PFSK-1 (cell line): ENCODE results near the gene AKR1E2.

ENCODE experiments used
- FOXP2 ChIP-seq: optimal IDR thresholded peaks from 2 replicates; pipeline ENCODE3; 2011; ENCODE audit warnings: borderline replicate concordance, control low read depth, inconsistent platforms; ENCODE audit not compliant: insufficient read depth; ENCODE audit errors: extremely low read length, extremely low read depth
- POLR2AphosphoS5 ChIP-seq: IDR thresholded peaks from 2 replicates; pipeline ENCODE4 v1.6.1; 2012; ENCODE audit warnings: low read depth, mild to moderate bottlenecking, control low read depth, low read length, moderate library complexity
- SIN3A ChIP-seq: IDR thresholded peaks from 2 replicates; pipeline ENCODE4 v1.6.1; 2012; ENCODE audit warnings: mild to moderate bottlenecking, low read length, moderate library complexity, borderline replicate concordance; ENCODE audit not compliant: insufficient read depth
- TAF1 ChIP-seq: IDR thresholded peaks from 2 replicates; pipeline ENCODE4 v1.6.1; 2012; ENCODE audit warnings: low read length, control low read depth, borderline replicate concordance; ENCODE audit not compliant: insufficient read depth
- TF ChIP-seq, protein P1 (sequence below), 2 experiments: IDR thresholded peaks; 2 replicates each; pipeline versions ENCODE4 v1.6.1 to v1.8.0; 2011 to 2012; ENCODE audit warnings: low read depth in 2 of 2, low read length in 2 of 2, control low read depth in 1 of 2, inconsistent platforms in 1 of 2, mild to moderate bottlenecking in 1 of 2, moderate library complexity in 1 of 2; ENCODE audit not compliant: insufficient read depth in 1 of 2

AKR1E2 gene

DNA sequence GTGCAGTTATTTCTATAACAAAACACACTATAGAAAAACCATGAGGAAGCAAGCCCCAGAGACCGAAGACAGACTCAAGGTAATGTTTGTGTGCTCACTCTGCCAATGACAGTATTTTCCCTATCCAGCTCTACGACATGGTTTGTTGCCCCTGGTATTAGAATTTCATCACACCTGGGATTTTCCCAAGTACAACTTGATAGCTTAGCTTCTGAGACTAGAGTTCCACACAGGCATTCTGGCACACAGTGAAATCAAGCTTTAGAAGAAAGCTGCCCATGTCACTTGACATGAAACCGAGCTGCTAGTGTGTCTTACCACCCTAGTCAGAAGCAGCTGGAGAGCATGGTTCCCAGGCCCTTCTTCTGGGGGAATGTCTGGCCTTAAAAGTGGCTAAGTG is 44.1 kb upstream of the AKR1E2 start:
- TF ChIP-seq, protein P1, sequence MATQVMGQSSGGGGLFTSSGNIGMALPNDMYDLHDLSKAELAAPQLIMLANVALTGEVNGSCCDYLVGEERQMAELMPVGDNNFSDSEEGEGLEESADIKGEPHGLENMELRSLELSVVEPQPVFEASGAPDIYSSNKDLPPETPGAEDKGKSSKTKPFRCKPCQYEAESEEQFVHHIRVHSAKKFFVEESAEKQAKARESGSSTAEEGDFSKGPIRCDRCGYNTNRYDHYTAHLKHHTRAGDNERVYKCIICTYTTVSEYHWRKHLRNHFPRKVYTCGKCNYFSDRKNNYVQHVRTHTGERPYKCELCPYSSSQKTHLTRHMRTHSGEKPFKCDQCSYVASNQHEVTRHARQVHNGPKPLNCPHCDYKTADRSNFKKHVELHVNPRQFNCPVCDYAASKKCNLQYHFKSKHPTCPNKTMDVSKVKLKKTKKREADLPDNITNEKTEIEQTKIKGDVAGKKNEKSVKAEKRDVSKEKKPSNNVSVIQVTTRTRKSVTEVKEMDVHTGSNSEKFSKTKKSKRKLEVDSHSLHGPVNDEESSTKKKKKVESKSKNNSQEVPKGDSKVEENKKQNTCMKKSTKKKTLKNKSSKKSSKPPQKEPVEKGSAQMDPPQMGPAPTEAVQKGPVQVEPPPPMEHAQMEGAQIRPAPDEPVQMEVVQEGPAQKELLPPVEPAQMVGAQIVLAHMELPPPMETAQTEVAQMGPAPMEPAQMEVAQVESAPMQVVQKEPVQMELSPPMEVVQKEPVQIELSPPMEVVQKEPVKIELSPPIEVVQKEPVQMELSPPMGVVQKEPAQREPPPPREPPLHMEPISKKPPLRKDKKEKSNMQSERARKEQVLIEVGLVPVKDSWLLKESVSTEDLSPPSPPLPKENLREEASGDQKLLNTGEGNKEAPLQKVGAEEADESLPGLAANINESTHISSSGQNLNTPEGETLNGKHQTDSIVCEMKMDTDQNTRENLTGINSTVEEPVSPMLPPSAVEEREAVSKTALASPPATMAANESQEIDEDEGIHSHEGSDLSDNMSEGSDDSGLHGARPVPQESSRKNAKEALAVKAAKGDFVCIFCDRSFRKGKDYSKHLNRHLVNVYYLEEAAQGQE (IDR thresholded peaks at IDR 0.05; ENCODE audit: insufficient read depth in 1 of 2, low read depth in 2 of 2, low read length in 2 of 2), result no peak

GRCh38 chr10:4784667-4785333 is 41.2 kb upstream of the AKR1E2 start:
- no peak for TF ChIP-seq SIN3A
- no peak for TF ChIP-seq FOXP2
- no peak for TF ChIP-seq POLR2AphosphoS5
- TF ChIP-seq, protein P1 (IDR thresholded peaks at IDR 0.05; ENCODE audit: insufficient read depth in 1 of 2, low read depth in 2 of 2, low read length in 2 of 2), result no peak
- TF ChIP-seq TAF1, result no peak

- no peak for TF ChIP-seq SIN3A
- TF ChIP-seq FOXP2, result no peak
- no peak for TF ChIP-seq TAF1
- TF ChIP-seq, protein P1 (IDR thresholded peaks at IDR 0.05; ENCODE audit: insufficient read depth in 1 of 2, low read depth in 2 of 2, low read length in 2 of 2), result no peak
- no peak for TF ChIP-seq POLR2AphosphoS5
Observed at GRCh38 chr10:4786043-4786839, 39.8 kb upstream of the AKR1E2 start.

- no peak for TF ChIP-seq POLR2AphosphoS5
- no peak for TF ChIP-seq FOXP2
- TF ChIP-seq, protein P1 (IDR thresholded peaks at IDR 0.05; ENCODE audit: insufficient read depth in 1 of 2, low read depth in 2 of 2, low read length in 2 of 2), result no peak
- no peak for TF ChIP-seq TAF1
- no peak for TF ChIP-seq SIN3A
Observed at GRCh38 chr10:4790045-4790444, 36.0 kb upstream of the AKR1E2 start.
